ENCODE data around the gene BACH2. TPM values are rescaled to one million over a fixed set of nuclear protein-coding genes. Genes with fewer than 3 reads are reported as not detected.

The BACH2 gene
- total and polyA plus RNA-seq, 2 donors = 0.90 to 7.5 TPM

DNA sequence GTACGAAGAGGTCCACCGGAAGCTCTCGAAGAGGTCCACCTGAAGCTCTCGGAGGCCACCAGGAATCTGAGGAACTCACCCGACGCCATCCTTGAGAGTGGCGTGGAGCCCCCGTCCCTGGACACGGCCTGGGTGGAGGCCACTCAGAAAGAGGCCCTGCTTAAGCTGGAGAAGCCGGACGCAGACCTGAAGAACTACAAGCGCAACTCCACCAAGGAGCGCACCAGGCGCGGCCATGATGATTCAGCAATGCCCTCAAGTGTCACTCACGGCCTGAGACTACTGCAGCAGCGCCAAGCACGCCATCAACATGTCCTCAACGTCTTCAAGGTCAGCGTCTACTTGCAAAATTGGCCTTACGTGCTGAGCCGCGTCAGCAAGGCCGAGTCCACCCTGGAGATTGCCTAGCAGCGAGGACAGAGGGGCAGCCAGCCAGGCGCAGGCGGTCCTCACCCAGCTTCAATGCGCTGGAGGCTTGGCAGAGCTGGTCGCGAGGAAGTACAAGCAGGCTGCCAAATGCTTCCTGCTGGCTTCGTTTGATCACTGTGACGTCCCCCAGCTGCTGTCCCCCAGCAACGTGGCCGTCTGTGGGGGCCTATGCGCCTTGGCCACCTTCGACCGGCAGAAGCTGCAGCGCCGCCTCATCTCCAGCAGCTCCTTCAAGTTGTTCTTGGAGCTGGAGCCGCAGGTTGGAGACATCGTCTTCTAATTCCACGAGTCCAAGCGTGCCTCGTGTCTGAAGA is 410.1 kb downstream of the BACH2 start:
- H3K4me3 ChIP-seq (ENCODE audit: low read depth, low read length) = no peak overlapping the region
- H3K36me3 ChIP-seq (ENCODE audit: insufficient read depth) = no peaks in the 10 kb centered on the region
- no peaks in the 10 kb centered on the region for H3K4me1 ChIP-seq (ENCODE audit: insufficient read depth)
- H3K27ac ChIP-seq (ENCODE audit: low read depth) = no peak overlapping the region
- 87% methylated on average over 44 of the region's 44 CpGs for WGBS
- no peak for DNase-seq (ENCODE audit: extremely low spot score)

Small RNAs within 50 kb of the gene (small RNA-seq; reads per million reads assigned to genes)
- gene MIR4464 = not detected
- gene RF00019 = not detected
- gene RN7SKP110 = not detected
